Endothelial cell of umbilical vein (primary cell): ENCODE data around the gene SETD3. TPM values are rescaled to one million over a fixed set of nuclear protein-coding genes. Genes with fewer than 3 reads are reported as not detected.

Experiments used
- BruUV-seq: library from RNA; stranded (reverse); fragments of 400-500 nt; replicated peaks from 2 replicates; lab custom pipeline; 2021; lab: Mats Ljungman, UMichigan
- CTCF ChIA-PET: fragments of 300-600, 350-600 bp; sonication (Branson Sonifier 250); formaldehyde crosslinking; loops from one replicate; lab custom pipeline; 2021; ENCODE audit warnings: antibody characterized with exemption, inconsistent platforms; lab: Charles Lee
- POLR2A ChIA-PET: fragments of 300-600, 350-600 bp; sonication (Branson Sonifier 250); formaldehyde crosslinking; loops from one replicate; lab custom pipeline; 2021; ENCODE audit warnings: antibody characterized with exemption, inconsistent platforms; lab: Charles Lee
- DNase-seq: peaks from one replicate; pipeline ENCODE4 v3.0.0-alpha.2; 2011; ENCODE audit warnings: low read depth, low spot score
- FAIRE-seq: peaks from 2 replicates; lab custom pipeline; 2011; peaks lifted over from hg19 to GRCh38; lab: Jason Lieb, UNC
- H2AFZ ChIP-seq: 2 replicates; pipeline ENCODE4 v1.6.0; 2012; ENCODE audit warnings: low read depth, low read length, control low read depth, inconsistent platforms
- H3K27ac ChIP-seq: 2 replicates; pipeline ENCODE4 v1.5.1; 2011; ENCODE audit warnings: low read depth, mild to moderate bottlenecking, control low read depth, low read length, moderate library complexity; ENCODE audit not compliant: insufficient read depth
- H3K27me3 ChIP-seq, 2 experiments: 2 replicates each; pipeline versions ENCODE4 v1.6.0 to v1.6.1; 2011; ENCODE audit warnings: low read length in 2 of 2, mixed read lengths in 1 of 2; ENCODE audit not compliant: control insufficient read depth in 2 of 2, insufficient read depth in 2 of 2
- H3K36me3 ChIP-seq, 2 experiments: 2 replicates in 1 of 2; 3 replicates in 1 of 2; pipeline ENCODE4 v1.5.1; 2011; ENCODE audit warnings: low read length in 2 of 2, mild to moderate bottlenecking in 1 of 2, moderate library complexity in 1 of 2; ENCODE audit not compliant: control insufficient read depth in 2 of 2, insufficient read depth in 2 of 2; ENCODE audit errors: extremely low read depth in 1 of 2
- H3K4me1 ChIP-seq: 3 replicates; pipeline ENCODE4 v1.5.1; 2011; ENCODE audit warnings: mild to moderate bottlenecking, low read length; ENCODE audit not compliant: control insufficient read depth, insufficient read depth; ENCODE audit errors: extremely low read depth
- H3K4me2 ChIP-seq: 2 replicates; pipeline ENCODE4 v1.6.1; 2011; ENCODE audit warnings: low read length, control low read depth, mixed read lengths; ENCODE audit not compliant: insufficient read depth
- H3K4me3 ChIP-seq, 3 experiments: fragments of 200-600 bp in 1 of 3; sonication (generic), shearing (Covaris generic) in 1 of 3; replicated peaks in 1 of 3; 2 replicates each; pipeline ENCODE4 v1.5.1; 2011 to 2016; ENCODE audit warnings: control low read depth in 3 of 3, low read length in 3 of 3, mild to moderate bottlenecking in 2 of 3, inconsistent platforms in 1 of 3, low read depth in 1 of 3, moderate library complexity in 1 of 3; ENCODE audit not compliant: insufficient read depth in 1 of 3
- H3K79me2 ChIP-seq: 2 replicates; pipeline ENCODE4 v1.6.0; 2012; ENCODE audit warnings: low read length, inconsistent platforms; ENCODE audit not compliant: control insufficient read depth, insufficient read depth
- H3K9ac ChIP-seq: replicated peaks from 2 replicates; pipeline ENCODE3; 2011; ENCODE audit warnings: low read length, control low read depth; ENCODE audit not compliant: insufficient read depth; ENCODE audit errors: extremely low read depth
- H3K9me1 ChIP-seq: replicated peaks from 3 replicates; pipeline ENCODE4 v1.6.0; 2011; ENCODE audit warnings: mild to moderate bottlenecking, low read length; ENCODE audit not compliant: control insufficient read depth, insufficient read depth; ENCODE audit errors: extremely low read depth
- H3K9me3 ChIP-seq: replicated peaks from 2 replicates; pipeline ENCODE4 v1.5.1; 2012; ENCODE audit warnings: low read length, inconsistent platforms; ENCODE audit not compliant: control insufficient read depth, insufficient read depth
- H4K20me1 ChIP-seq: replicated peaks from 2 replicates; pipeline ENCODE3; 2011; ENCODE audit warnings: mild to moderate bottlenecking, low read length; ENCODE audit not compliant: control insufficient read depth, insufficient read depth; ENCODE audit errors: extremely low read depth
- CTCF ChIP-seq, 2 donors: IDR thresholded peaks; 1 replicate in 1 of 2; 2 replicates in 1 of 2; pipeline ENCODE4 v1.5.1; 2011; ENCODE audit warnings: low read length in 2 of 2, mild to moderate bottlenecking in 2 of 2, moderate library complexity in 2 of 2, control low read depth in 1 of 2, inconsistent platforms in 1 of 2, low read depth in 1 of 2; ENCODE audit not compliant: insufficient read depth in 1 of 2; ENCODE audit errors: extremely low read depth in 1 of 2
- EZH2 ChIP-seq: IDR thresholded peaks from 2 replicates; pipeline ENCODE4 v1.6.1; 2012; ENCODE audit warnings: borderline replicate concordance, low read depth, mild to moderate bottlenecking, moderate library complexity, low read length, inconsistent platforms; ENCODE audit not compliant: severe bottlenecking
- FOS ChIP-seq: IDR thresholded peaks from 2 replicates; pipeline ENCODE4 v1.6.1; 2011; ENCODE audit warnings: mild to moderate bottlenecking, low read length, moderate library complexity, borderline replicate concordance; ENCODE audit not compliant: insufficient read depth
- GATA2 ChIP-seq: IDR thresholded peaks from 2 replicates; pipeline ENCODE4 v1.7.0; 2011; ENCODE audit warnings: low read depth, mild to moderate bottlenecking, moderate library complexity, mixed read lengths, low read length; ENCODE audit not compliant: insufficient read length, insufficient read depth
- JUN ChIP-seq: IDR thresholded peaks from 2 replicates; pipeline ENCODE4 v1.6.1; 2011; ENCODE audit warnings: borderline replicate concordance, low read depth; ENCODE audit not compliant: insufficient read length, insufficient read depth
- MAX ChIP-seq: IDR thresholded peaks from 2 replicates; pipeline ENCODE4 v1.6.1; 2011; ENCODE audit not compliant: insufficient read depth, insufficient read length
- MYC ChIP-seq: IDR thresholded peaks from one replicate; pipeline ENCODE4 v1.6.1; 2011; ENCODE audit warnings: mild to moderate bottlenecking, low read depth, low read length
- POLR2A ChIP-seq: IDR thresholded peaks from 2 replicates; pipeline ENCODE4 v1.6.1; 2012; ENCODE audit warnings: low read depth, mild to moderate bottlenecking, control low read depth, low read length
- POLR2AphosphoS5 ChIP-seq: IDR thresholded peaks from 2 replicates; pipeline ENCODE4 v1.6.1; 2012; ENCODE audit warnings: low read depth, mild to moderate bottlenecking, control low read depth, low read length, moderate library complexity; ENCODE audit not compliant: insufficient read depth
- dilution Hi-C: fragments of 300-500 bp; cut with MboI; formaldehyde crosslinking; loops from one replicate; pipeline ENCODE4 v1.15.0; 2019; ENCODE audit warnings: low sequenced_read_pairs; ENCODE audit not compliant: extremely low pct_ligation_motif_present
- intact Hi-C: fragments of 100-400 bp; cut with micrococcal nuclease; formaldehyde crosslinking; loops from one replicate; pipeline ENCODE4 v1.10.0; 2022
- polyA plus RNA-seq, 4 experiments: library from polyadenylated mRNA; depleted of rRNA in 3 of 4; stranded (reverse) in 3 of 4; unstranded in 1 of 4; fragments of >200 nt; gene quantifications; 2 replicates each; pipeline versions ENCODE4 v1.2.1 to v1.2.3, GENCODE V29; 2011 to 2012; ENCODE audit warnings: missing spikeins in 1 of 4
- total RNA-seq: library from RNA; stranded (reverse); gene quantifications from 2 replicates; pipeline ENCODE4 v1.2.3, GENCODE V29; 2021

Gene SETD3
- total and polyA plus RNA-seq, 2 donors (not counting 3 experiments of a cell fraction or from before 2014, with no cell fraction given): 18.1 to 53.1 TPM

- dilution Hi-C loops: no loop called here
- Histone ChIP-seq H3K4me3 (no peak overlapping the region), H3K36me3 (peaks cover 5 to 6% of the 10 kb centered on the region in 2 experiments), H3K4me1 (peaks cover 19% of the 10 kb centered on the region), H3K9ac (no peak overlapping the region), H3K27me3 (no peaks in the 10 kb centered on the region), H3K9me3 (no peaks in the 10 kb centered on the region), H2AFZ (no peak overlapping the region), H3K9me1 (no peaks in the 10 kb centered on the region), H3K79me2 (peaks cover 38% of the 10 kb centered on the region), H4K20me1 (no peaks in the 10 kb centered on the region), H3K4me2 (no peak overlapping the region), H3K27ac (no peak overlapping the region)
- POLR2A ChIA-PET: no interaction called here
- FAIRE-seq (no peak), DNase-seq (no peak)
- intact Hi-C loops: no loop called here
- TF ChIP-seq EZH2 (no peak), MAX (no peak), MYC (no peak), JUN (no peak), POLR2AphosphoS5 (no peak), GATA2 (no peak), CTCF (IDR thresholded peaks at IDR 0.05; ENCODE audit: extremely low read depth in 1 of 2, insufficient read depth in 1 of 2, low read depth in 1 of 2, low read length in 2 of 2) (no peak), POLR2A (no peak), FOS (no peak)
- no TSS peak for BruUV-seq
- CTCF ChIA-PET: interaction anchor here (0.6 kb wide), 1 partner anchor 23 kb away, joined by 3 read pairs; no protein-coding TSS in a partner anchor
Observed at GRCh38 chr14:99465288-99465687, 15.4 kb downstream of the SETD3 start.
